Small intestine (tissue), 7 donors: Measurements from ENCODE around the gene FXYD1. TPM values are rescaled to one million over a fixed set of nuclear protein-coding genes. Genes with fewer than 3 reads are reported as not detected.

ENCODE experiments used
- DNase-seq, 2 donors: peaks; one replicate each; pipeline versions ENCODE4 v3.0.0 to v3.0.0-alpha.2; 2013
- FAIRE-seq: peaks from 2 replicates; lab custom pipeline; 2012; peaks lifted over from hg19 to GRCh38; lab: Jason Lieb, UNC
- H3K27ac ChIP-seq, 3 donors: one replicate each; pipeline ENCODE4 v1.5.1; 2013; ENCODE audit warnings: low read length in 2 of 3, mild to moderate bottlenecking in 2 of 3, control low read depth in 1 of 3, inconsistent platforms in 1 of 3, low read depth in 1 of 3, moderate library complexity in 1 of 3
- H3K27me3 ChIP-seq, 3 donors: one replicate each; pipeline ENCODE4 v1.6.1; 2013; ENCODE audit warnings: low read length in 3 of 3, inconsistent platforms in 1 of 3; ENCODE audit not compliant: control insufficient read depth in 3 of 3, insufficient read depth in 3 of 3
- H3K36me3 ChIP-seq, 3 donors: one replicate each; pipeline ENCODE4 v1.6.1; 2013; ENCODE audit warnings: low read length in 3 of 3, inconsistent platforms in 1 of 3, low read depth in 1 of 3, mild to moderate bottlenecking in 1 of 3, moderate library complexity in 1 of 3; ENCODE audit not compliant: control insufficient read depth in 3 of 3, insufficient read depth in 2 of 3
- H3K4me1 ChIP-seq, 3 donors: one replicate each; pipeline ENCODE4 v1.6.1; 2013; ENCODE audit warnings: low read length in 2 of 3, inconsistent platforms in 1 of 3, low read depth in 1 of 3, mild to moderate bottlenecking in 1 of 3, moderate library complexity in 1 of 3; ENCODE audit not compliant: control insufficient read depth in 3 of 3, insufficient read depth in 2 of 3
- H3K4me3 ChIP-seq, 3 donors: one replicate each; pipeline ENCODE4 v1.5.1; 2013; ENCODE audit warnings: low read length in 3 of 3, control low read depth in 1 of 3, inconsistent platforms in 1 of 3, low read depth in 1 of 3, mild to moderate bottlenecking in 1 of 3, moderate library complexity in 1 of 3
- H3K9me3 ChIP-seq, 2 donors: one replicate each; pipeline ENCODE4 v1.6.1; 2013; ENCODE audit warnings: low read depth in 1 of 2, low read length in 1 of 2; ENCODE audit not compliant: control insufficient read depth in 2 of 2, insufficient read depth in 1 of 2
- WGBS, 3 donors: extraction: QIAGEN DNeasy Blood & Tissue Kit; methylation state at CpG; one replicate each; pipeline ENCODE4 v1.1.7; 2013; 5-methylcytosine and 5-hydroxymethylcytosine counted together
- polyA plus RNA-seq, 4 donors: library from polyadenylated mRNA; stranded (reverse) in 3 of 4; unstranded in 1 of 4; fragments of 200-250 nt in 3 of 4; fragments of 120-200 nt in 1 of 4; gene quantifications; one replicate each; pipeline versions ENCODE4 v1.2.1 to v1.2.3, GENCODE V29; 2013
- donor health status: healthy with polysubstance abuse.
- donor health status: control.
- donor health status: control.
- donor health status: Bipolar disorder and iron deficiency.
- donor health status: healthy.

Gene FXYD1
- polyA plus RNA-seq, 4 donors, result 7.3 to 25.4 (median 13.6) TPM; not detected in 1

DNA sequence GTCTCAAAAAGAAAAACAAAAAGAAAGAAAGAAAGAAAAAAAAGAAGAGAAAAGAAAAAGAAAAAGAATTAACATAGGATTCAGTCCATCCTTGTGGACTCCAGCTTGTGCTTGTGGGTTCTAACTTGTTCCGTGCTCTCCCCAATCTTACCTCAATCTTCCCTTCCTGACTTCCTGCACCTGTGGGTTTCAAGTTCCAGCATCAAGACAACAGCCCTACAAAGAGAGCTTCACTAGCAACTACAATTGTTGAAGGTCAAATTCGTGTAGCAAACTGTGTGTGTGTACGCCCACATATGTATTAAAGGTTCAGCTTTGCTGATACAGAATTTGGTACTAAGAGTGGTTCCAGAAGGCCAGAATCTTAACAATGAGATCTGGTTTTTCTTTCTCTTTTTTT, 41.2 kb downstream of the FXYD1 start:
- Histone ChIP-seq H3K4me3 (no peak overlapping the region), H3K27ac (no peak overlapping the region), H3K9me3 (peaks cover 0 to 4% of the 10 kb centered on the region in 2 donors), H3K4me1 (peaks cover 0 to 2% (median 0%) of the 10 kb centered on the region in 3 donors), H3K27me3 (peaks cover 0 to 2% (median 0%) of the 10 kb centered on the region in 3 donors), H3K36me3 (no peaks in the 10 kb centered on the region)
- FAIRE-seq (no peak), DNase-seq (no peak)
- WGBS, 3 donors, result 72 to 75% (median 75%) methylated on average over 3 of the region's 3 CpGs

DNA sequence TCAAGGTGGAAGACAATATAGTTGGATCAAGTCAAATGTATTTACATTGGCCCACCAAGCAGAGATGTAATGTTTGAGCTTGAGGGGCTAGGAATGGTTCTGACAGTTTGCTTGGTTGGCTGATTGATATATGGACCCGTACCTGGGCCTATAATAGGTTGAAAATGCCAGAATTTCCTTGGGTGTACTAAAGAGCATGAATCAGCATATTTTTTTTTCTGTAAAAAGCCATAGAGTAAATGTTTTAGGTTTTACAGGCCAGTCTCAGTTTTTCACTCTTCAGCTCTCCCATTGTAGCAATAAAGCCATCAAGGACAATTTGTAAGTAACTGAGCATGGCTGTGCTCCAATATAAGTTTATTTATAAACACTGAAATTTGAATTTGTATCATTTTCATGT, 42.8 kb downstream of the FXYD1 start:
- FAIRE-seq, result no peak

DNA sequence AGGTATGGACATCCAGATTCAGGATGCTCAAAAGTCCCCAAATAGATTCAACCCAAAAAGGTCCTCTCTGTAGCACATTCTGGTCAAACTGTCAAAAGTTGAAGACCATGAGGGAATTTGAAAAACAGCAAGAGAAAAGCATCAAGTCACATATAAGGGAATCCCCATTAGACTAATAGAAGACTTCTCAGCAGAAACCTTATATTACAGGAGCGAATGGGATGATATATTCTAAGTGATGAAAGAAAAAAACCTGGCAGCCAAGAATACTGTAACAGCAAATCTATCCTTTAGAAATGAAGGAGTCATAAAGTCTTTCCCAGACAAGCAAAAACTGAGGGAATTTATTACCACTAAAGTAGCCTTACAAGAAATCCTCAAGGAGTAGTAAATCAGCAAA, 45.6 kb downstream of the FXYD1 start:
- Histone ChIP-seq H3K27me3 (peaks cover 0 to 2% (median 0%) of the 10 kb centered on the region in 3 donors), H3K36me3 (no peaks in the 10 kb centered on the region), H3K27ac (no peak overlapping the region), H3K4me3 (no peak overlapping the region), H3K4me1 (no peaks in the 10 kb centered on the region), H3K9me3 (peaks cover 0 to 4% of the 10 kb centered on the region in 2 donors)
- DNase-seq (no peak), FAIRE-seq (no peak)
- 89 to 93% (median 90%) methylated on average over 1 of the region's 1 CpG for WGBS, 3 donors

More for the DNA sequence above, 42.8 kb downstream of the FXYD1 start:
- no peak for DNase-seq
- whole genome bisulfite sequencing, 3 donors, result 78 to 94% (median 83%) methylated on average over 1 of the region's 1 CpG
- H3K27ac ChIP-seq, result no peak overlapping the region
- H3K9me3 ChIP-seq, result peaks cover 0 to 4% of the 10 kb centered on the region in 2 donors
- no peaks in the 10 kb centered on the region for H3K4me1 ChIP-seq
- peaks cover 0 to 2% (median 0%) of the 10 kb centered on the region in 3 donors for H3K27me3 ChIP-seq
- no peak overlapping the region for H3K4me3 ChIP-seq
- no peaks in the 10 kb centered on the region for H3K36me3 ChIP-seq

DNA sequence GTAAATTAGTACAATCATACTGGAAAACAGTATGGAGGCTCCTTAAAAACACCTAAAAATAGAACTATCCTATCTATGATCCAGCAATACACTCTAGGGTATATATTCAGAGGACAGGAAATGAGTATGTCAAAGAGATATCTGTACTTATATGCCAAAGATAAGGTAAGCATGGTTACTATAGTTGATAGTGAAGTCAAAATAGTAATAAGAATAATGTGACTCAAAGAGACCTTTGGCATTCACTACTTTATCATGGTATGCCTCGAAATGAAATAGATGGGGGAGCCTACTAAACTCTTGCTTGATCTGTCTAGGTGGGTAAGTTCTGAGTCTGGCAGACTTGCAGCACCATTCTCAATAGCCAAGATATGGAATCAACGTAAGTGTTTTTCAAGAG, 46.3 kb downstream of the FXYD1 start:
- H3K27me3 ChIP-seq, result peaks cover 0 to 2% (median 0%) of the 10 kb centered on the region in 3 donors
- 58 to 78% (median 62%) methylated on average over 2 of the region's 2 CpGs for WGBS, 3 donors

More for the DNA sequence above, 46.3 kb downstream of the FXYD1 start:
- FAIRE-seq, result no peak
- DNase-seq, result no peak
- H3K9me3 ChIP-seq, result peaks cover 0 to 4% of the 10 kb centered on the region in 2 donors
- H3K4me3 ChIP-seq, result no peak overlapping the region
- H3K36me3 ChIP-seq, result no peaks in the 10 kb centered on the region
- H3K27ac ChIP-seq, result no peak overlapping the region
- no peaks in the 10 kb centered on the region for H3K4me1 ChIP-seq

Other genes with a start within 250 kb of the FXYD1 start
- 1 to 10 TPM in 3 of 4 donors, under 1 TPM in 1; 0.54 to 5.9 (median 3.2) TPM for gene ZNF30, start 211.9 kb upstream of the FXYD1 start, polyA plus RNA-seq
- gene ZNF792, start 174.6 kb upstream of the FXYD1 start, polyA plus RNA-seq, result 1 to 10 TPM in 2 of 4 donors, under 1 TPM in 2; 0.45 to 5.3 (median 1.9) TPM
- gene GRAMD1A, start 138.5 kb upstream of the FXYD1 start, polyA plus RNA-seq, result 10 to 100 TPM in 2 of 4 donors, 1 to 10 TPM in 2; 2.0 to 47.0 (median 22.3) TPM
- 10 to 100 TPM in 1 of 4 donors, 1 to 10 TPM in 1, under 1 TPM in 1, not detected in 1; 0.84 to 10.1 (median 2.4) TPM for gene SCN1B, start 108.4 kb upstream of the FXYD1 start, polyA plus RNA-seq
- 100 to 1,000 TPM in 1 of 4 donors, 1 to 10 TPM in 1, not detected in 2; 1.8 to 481 TPM for gene HPN, start 97.1 kb upstream of the FXYD1 start, polyA plus RNA-seq
- gene FXYD3, start 23.0 kb upstream of the FXYD1 start, polyA plus RNA-seq, result 100 to 1,000 TPM in 3 of 4 donors, 10 to 100 TPM in 1; 72.7 to 803 (median 118) TPM
- 10 to 100 TPM in 1 of 4 donors, 1 to 10 TPM in 2, under 1 TPM in 1; 0.45 to 14.5 (median 4.1) TPM for gene LGI4, start 3.8 kb upstream of the FXYD1 start, polyA plus RNA-seq
- gene FXYD7, start 4.4 kb downstream of the FXYD1 start, polyA plus RNA-seq, result under 1 TPM in 2 of 4 donors, not detected in 2; 0.24 to 0.38 TPM
- gene FXYD5, start 15.9 kb downstream of the FXYD1 start, polyA plus RNA-seq, result 10 to 100 TPM in 3 of 4 donors, 1 to 10 TPM in 1; 3.4 to 60.5 (median 30.2) TPM
- not detected for gene FAM187B, start 89.9 kb downstream of the FXYD1 start, polyA plus RNA-seq
- gene LSR, start 110.2 kb downstream of the FXYD1 start, polyA plus RNA-seq, result 100 to 1,000 TPM in 2 of 4 donors, 10 to 100 TPM in 2; 51.6 to 136 (median 98.7) TPM
- gene USF2, start 130.1 kb downstream of the FXYD1 start, polyA plus RNA-seq, result 100 to 1,000 TPM in 2 of 4 donors, 10 to 100 TPM in 2; 74.7 to 127 (median 109) TPM
- under 1 TPM in 2 of 4 donors, not detected in 2; 0.01 to 0.18 TPM for gene HAMP, start 143.7 kb downstream of the FXYD1 start, polyA plus RNA-seq
- under 1 TPM in 1 of 4 donors, not detected in 3; 0.07 TPM for gene MAG, start 153.3 kb downstream of the FXYD1 start, polyA plus RNA-seq
- gene CD22, start 190.4 kb downstream of the FXYD1 start, polyA plus RNA-seq, result 1 to 10 TPM in 3 of 4 donors, under 1 TPM in 1; 0.81 to 5.0 (median 2.2) TPM
- under 1 TPM in 2 of 4 donors, not detected in 2; 0.18 to 0.74 TPM for gene FFAR1, start 209.1 kb downstream of the FXYD1 start, polyA plus RNA-seq
- 1 to 10 TPM in 1 of 4 donors, under 1 TPM in 1, not detected in 2; 0.50 to 1.0 TPM for gene FFAR3, start 219.6 kb downstream of the FXYD1 start, polyA plus RNA-seq
- gene GPR42, start 232.2 kb downstream of the FXYD1 start, polyA plus RNA-seq, result under 1 TPM in 2 of 4 donors, not detected in 2; 0.06 to 0.15 TPM